ENCODE results near the gene GNA14. TPM values are rescaled to one million over a fixed set of nuclear protein-coding genes. Genes with fewer than 3 reads are reported as not detected.

The GNA14 gene
- total and polyA plus RNA-seq, 2 of the 8 experiments (the other 6 are each of a cell fraction or from before 2014, with no cell fraction given), result 3.4 to 6.3 TPM

GRCh38 chr9:77475641-77476473 lies 172.3 kb downstream of the GNA14 start:
- Histone ChIP-seq H3K9ac (replicated peaks in 1 of 4; ENCODE audit: extremely low read depth in 1 of 4, low read depth in 3 of 4, low read length in 3 of 4) (no peak overlapping the region; a peak in 1 of 7 replicates), H3K4ac (replicated peaks; ENCODE audit: insufficient read length, low read depth, low read length) (no peak overlapping the region), H2BK20ac (ENCODE audit: low read length) (no peak overlapping the region), H4K5ac (ENCODE audit: insufficient read length, low read depth, low read length) (no peak overlapping the region), H3K79me2 (ENCODE audit: control insufficient read depth in 1 of 2, insufficient read depth in 2 of 2, low read length in 2 of 2) (no peaks in the 10 kb centered on the region), H3K18ac (ENCODE audit: extremely low read depth, low read length) (no peak overlapping the region), H3K23ac (ENCODE audit: insufficient read length) (no peak overlapping the region), H3K4me3 (ENCODE audit: extremely low read depth in 1 of 4, insufficient read depth in 2 of 4, low read depth in 3 of 4, low read length in 4 of 4) (no peak overlapping the region), H3K27ac (ENCODE audit: low read depth, low read length) (no peak overlapping the region), H3K56ac (replicated peaks; ENCODE audit: insufficient read length, low read depth, low read length) (no peak overlapping the region), H3K23me2 (ENCODE audit: low read depth, low read length) (no peaks in the 10 kb centered on the region; the same call in 1 of the 2 replicates), H4K8ac (ENCODE audit: extremely low read depth, insufficient read depth, low read length) (no peak overlapping the region), H2AK5ac (ENCODE audit: low read depth, low read length) (no peak overlapping the region), H2BK5ac (ENCODE audit: low read depth, low read length) (no peak overlapping the region; the same call in 1 of the 2 replicates), H3K4me2 (ENCODE audit: insufficient read depth in 1 of 2, low read depth in 2 of 2, low read length in 2 of 2) (no peak overlapping the region), H2BK120ac (replicated peaks; ENCODE audit: low read depth, low read length) (no peak overlapping the region), H3K9me3 (ENCODE audit: insufficient read depth in 2 of 2, low read depth in 1 of 2, low read length in 1 of 2) (peaks cover 0 to 3% of the 10 kb centered on the region in 2 experiments; a peak in 1 of 4 replicates), H3K27me3 (replicated peaks in 1 of 4; ENCODE audit: control insufficient read depth in 3 of 4, extremely low read depth in 1 of 4, insufficient read depth in 3 of 4, low read length in 3 of 4) (no peaks in the 10 kb centered on the region), H2AFZ (ENCODE audit: low read length) (no peak overlapping the region), H3K36me3 (ENCODE audit: control insufficient read depth in 2 of 4, insufficient read depth in 4 of 4, low read length in 3 of 4) (no peaks in the 10 kb centered on the region), H2BK12ac (ENCODE audit: low read depth, low read length) (no peak overlapping the region), H2BK15ac (ENCODE audit: low read length) (no peak overlapping the region), H4K20me1 (replicated peaks in 1 of 2; ENCODE audit: control insufficient read depth in 1 of 2, insufficient read depth in 2 of 2, low read length in 2 of 2) (no peaks in the 10 kb centered on the region), H3K14ac (ENCODE audit: insufficient read length) (no peak overlapping the region), H4K91ac (replicated peaks; ENCODE audit: insufficient read length, low read length) (no peak overlapping the region), H3K79me1 (ENCODE audit: low read depth, low read length) (no peaks in the 10 kb centered on the region), H3K4me1 (replicated peaks in 1 of 4; ENCODE audit: control insufficient read depth in 3 of 4, insufficient read depth in 4 of 4, low read length in 3 of 4) (no peaks in the 10 kb centered on the region)
- POLR2A ChIA-PET (ENCODE audit: partially characterized antibody), result no interaction called here
- DNase-seq (ENCODE audit: low read depth in 1 of 2, low spot score in 2 of 2) (no peak), FAIRE-seq (no peak)
- TF ChIP-seq CTCF (IDR thresholded peaks at IDR 0.05; ENCODE audit: control extremely low read depth in 1 of 3, insufficient read depth in 1 of 3, low read depth in 1 of 3, low read length in 3 of 3), result peak in 1 of 3 experiments; percentile 14; a peak in 1 of 4 replicates
- no peak for TF ChIP-seq SRF (IDR thresholded peaks at IDR 0.05; ENCODE audit: low read depth, low read length)
- TF ChIP-seq ATF2 (IDR thresholded peaks at IDR 0.05; ENCODE audit: low read length), result no peak
- CTCF ChIA-PET (ENCODE audit: partially characterized antibody), result interaction anchor here (0.6 to 2.9 kb wide), 7 partner anchors 9 to 44 kb away, joined by 3 to 15 read pairs (median 4); no protein-coding TSS in a partner anchor
- whole genome bisulfite sequencing, 2 experiments (ENCODE audit: extremely low coverage in 1 of 2, insufficient coverage in 1 of 2, insufficient read length in 1 of 2, insufficient replicate concordance in 2 of 2, low coverage in 1 of 2, low lambda C conversion rate in 2 of 2, missing lambda C conversion rate in 1 of 2), result 82% methylated on average over 9 of the region's 9 CpGs; no CpG with 5 or more reads in 1 of the 2 experiments

Data from H1 (cell line).